Endothelial cell (in vitro differentiated cells): ENCODE results near the gene ITGA4. TPM values are rescaled to one million over a fixed set of nuclear protein-coding genes. Genes with fewer than 3 reads are reported as not detected.

Experiments
- DNase-seq: peaks from one replicate; pipeline ENCODE4 v3.0.0; 2021; ENCODE audit warnings: low spot score
- H3K27ac Mint-ChIP-seq: one replicate; pipeline ENCODE4 v1.8.0; 2021; ENCODE audit warnings: mixed read lengths, inconsistent platforms; ENCODE audit not compliant: unreplicated experiment
- H3K27me3 Mint-ChIP-seq: one replicate; pipeline ENCODE4 v1.8.0; 2021; ENCODE audit warnings: mild to moderate bottlenecking, moderate library complexity, mixed read lengths, inconsistent platforms; ENCODE audit not compliant: unreplicated experiment
- H3K36me3 Mint-ChIP-seq: one replicate; pipeline ENCODE4 v1.8.0; 2021; ENCODE audit warnings: mild to moderate bottlenecking, low read depth, mixed read lengths, inconsistent platforms; ENCODE audit not compliant: unreplicated experiment
- H3K4me1 Mint-ChIP-seq: one replicate; pipeline ENCODE4 v1.8.0; 2021; ENCODE audit warnings: mild to moderate bottlenecking, mixed read lengths, inconsistent platforms; ENCODE audit not compliant: unreplicated experiment
- H3K4me3 Mint-ChIP-seq: one replicate; pipeline ENCODE4 v1.8.0; 2021; ENCODE audit warnings: mild to moderate bottlenecking, mixed read lengths, inconsistent platforms; ENCODE audit not compliant: unreplicated experiment
- H3K9me3 Mint-ChIP-seq: one replicate; pipeline ENCODE4 v1.8.0; 2021; ENCODE audit warnings: mixed read lengths, inconsistent platforms; ENCODE audit not compliant: unreplicated experiment
- CTCF ChIP-seq: fragments of 200-600 bp; sonication (generic); IDR thresholded peaks from one replicate; pipeline ENCODE4 v1.5.0; 2021; ENCODE audit warnings: antibody characterized with exemption; ENCODE audit not compliant: unreplicated experiment
- total RNA-seq: library from RNA; stranded (reverse); fragmentation: NEBNext Ultra II Directional; extraction: Animal tissue kit (Norgen Biotek cat#: 25700); gene quantifications from one replicate; pipeline ENCODE4 v1.2.1, GENCODE V29; 2021; ENCODE audit not compliant: unreplicated experiment

The ITGA4 gene
- total RNA-seq, 1 donor from 2014 or later: 5.7 TPM

DNA sequence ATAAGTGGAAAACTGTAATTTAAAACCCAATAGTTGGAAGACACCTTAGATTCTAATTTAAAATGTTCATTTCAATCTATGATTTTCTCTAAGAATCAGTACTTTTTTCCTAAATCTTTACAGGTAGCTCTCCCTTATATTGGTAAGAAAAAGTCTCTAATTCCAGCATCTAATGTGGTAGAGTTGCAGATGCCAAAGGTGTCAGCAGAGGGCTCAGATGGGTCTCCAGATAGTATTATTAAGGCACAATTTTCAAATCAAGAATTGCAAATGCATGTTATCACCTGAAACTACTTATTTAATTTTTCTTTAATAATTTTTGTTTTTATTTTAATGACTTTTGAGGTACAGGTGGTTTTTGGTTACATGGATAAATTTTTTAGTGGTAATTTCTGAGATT is 25.5 kb upstream of the ITGA4 start:
- H3K9me3 Mint-ChIP-seq: no peaks in the 10 kb centered on the region
- TF ChIP-seq CTCF: no peak
- no peak overlapping the region for H3K27ac Mint-ChIP-seq
- H3K4me1 Mint-ChIP-seq: no peaks in the 10 kb centered on the region
- H3K36me3 Mint-ChIP-seq: no peaks in the 10 kb centered on the region
- no peaks in the 10 kb centered on the region for H3K27me3 Mint-ChIP-seq
- no peak overlapping the region for H3K4me3 Mint-ChIP-seq
- no peak for DNase-seq

DNA sequence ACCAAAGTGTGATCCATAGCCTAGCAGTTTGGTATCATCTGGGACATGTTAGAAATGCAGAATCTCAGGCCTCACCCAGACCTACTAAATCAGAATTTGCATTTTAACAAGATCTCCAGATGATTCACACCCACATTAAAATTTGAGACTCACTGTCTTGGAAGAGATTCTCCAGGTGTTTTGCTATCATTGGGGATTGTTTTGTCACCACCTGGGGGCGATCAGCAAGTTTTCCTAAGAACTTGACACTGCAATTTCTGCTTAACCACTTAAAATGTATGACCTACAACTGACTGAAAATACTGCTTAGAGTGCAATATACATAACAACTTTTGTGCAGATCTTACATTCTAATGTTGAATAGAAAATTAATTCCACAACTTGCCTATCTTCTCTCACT is 18.9 kb upstream of the ITGA4 start:
- no peaks in the 10 kb centered on the region for H3K36me3 Mint-ChIP-seq
- no peaks in the 10 kb centered on the region for H3K9me3 Mint-ChIP-seq
- no peak for DNase-seq

DNA sequence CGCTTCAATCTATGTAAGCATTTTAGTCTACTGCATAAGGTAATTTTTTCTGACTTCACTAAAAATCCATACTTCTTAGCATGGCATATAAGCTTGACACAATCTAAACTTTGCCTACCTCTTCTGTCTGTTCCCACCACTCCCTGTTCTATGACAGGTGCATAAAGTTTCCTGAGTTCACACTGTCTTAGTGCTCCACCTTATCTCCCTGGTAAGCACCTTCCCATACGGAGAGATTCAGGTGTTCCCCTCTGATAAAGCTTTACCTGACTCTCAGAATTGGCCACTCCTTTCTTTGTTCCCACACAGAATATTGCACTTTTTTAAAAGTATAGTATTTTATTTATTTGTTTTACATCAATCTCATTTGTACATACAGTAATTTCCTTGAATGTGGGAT is 16.8 kb upstream of the ITGA4 start:
- Mint-ChIP-seq H3K9me3 (no peaks in the 10 kb centered on the region), H3K4me1 (no peaks in the 10 kb centered on the region), H3K27ac (no peak overlapping the region), H3K4me3 (no peak overlapping the region), H3K27me3 (no peaks in the 10 kb centered on the region), H3K36me3 (no peaks in the 10 kb centered on the region)
- no peak for DNase-seq
- no peak for TF ChIP-seq CTCF

More for the DNA sequence above, 18.9 kb upstream of the ITGA4 start:
- Mint-ChIP-seq H3K4me1 (no peaks in the 10 kb centered on the region), H3K4me3 (no peak overlapping the region), H3K27ac (no peak overlapping the region), H3K27me3 (no peaks in the 10 kb centered on the region)
- no peak for TF ChIP-seq CTCF

- H3K9me3 Mint-ChIP-seq: no peaks in the 10 kb centered on the region
- DNase-seq: no peak
- TF ChIP-seq CTCF: no peak
- no peak overlapping the region for H3K27ac Mint-ChIP-seq
- no peaks in the 10 kb centered on the region for H3K36me3 Mint-ChIP-seq
- H3K4me3 Mint-ChIP-seq: no peak overlapping the region
- no peaks in the 10 kb centered on the region for H3K4me1 Mint-ChIP-seq
- no peaks in the 10 kb centered on the region for H3K27me3 Mint-ChIP-seq
These were observed 16.3 kb upstream of the ITGA4 start for GRCh38 chr2:181440919-181441318.

DNA sequence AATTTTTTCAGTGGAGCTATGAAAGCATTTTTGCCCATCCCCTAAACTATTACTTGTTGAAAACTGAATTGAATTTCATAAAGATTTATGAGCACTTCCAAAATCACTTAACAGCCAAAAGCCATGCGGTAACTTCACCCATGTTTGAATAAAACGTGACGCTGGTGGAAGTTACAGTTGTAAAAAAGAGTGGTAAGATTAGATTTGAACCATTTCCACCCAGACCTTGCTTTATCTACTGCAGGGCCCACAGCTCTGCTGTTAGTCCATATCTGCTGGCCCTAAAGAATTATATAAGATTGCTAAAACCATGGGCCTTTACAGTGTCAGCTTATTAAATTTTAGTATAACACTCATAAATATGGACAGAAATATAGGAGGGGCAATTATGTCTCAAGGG is 15.5 kb upstream of the ITGA4 start:
- no peaks in the 10 kb centered on the region for H3K9me3 Mint-ChIP-seq

More for the DNA sequence above, 15.5 kb upstream of the ITGA4 start:
- Mint-ChIP-seq H3K27me3 (no peaks in the 10 kb centered on the region), H3K4me3 (no peak overlapping the region), H3K36me3 (no peaks in the 10 kb centered on the region), H3K27ac (no peak overlapping the region), H3K4me1 (no peaks in the 10 kb centered on the region)
- DNase-seq: no peak
- TF ChIP-seq CTCF: no peak
